GM12872 (cell line): ENCODE results near the gene NOTCH4.

ENCODE experiments used
- CTCF ChIP-seq: IDR thresholded peaks from 3 replicates; pipeline ENCODE4 v1.5.1; 2011; ENCODE audit warnings: low read depth, mild to moderate bottlenecking, low read length, moderate library complexity; ENCODE audit not compliant: insufficient read depth

The NOTCH4 gene

GRCh38 chr6:32189069-32189741 lies 34.7 kb downstream of the NOTCH4 start:
- no peak for TF ChIP-seq CTCF

- no peak for TF ChIP-seq CTCF
These were observed 35.3 kb downstream of the NOTCH4 start for GRCh38 chr6:32188381-32189068.

- TF ChIP-seq CTCF = no peak
These were observed 36.7 kb downstream of the NOTCH4 start for GRCh38 chr6:32187009-32187709.

- TF ChIP-seq CTCF = no peak
These were observed 39.7 kb downstream of the NOTCH4 start, which contains the start of gene AGER for GRCh38 chr6:32184084-32184640. Gene AGER (minus strand): TSS chr6:32184253. CDS start chr6:32184222, 31 bp downstream.

GRCh38 chr6:32183483-32184083 lies 40.3 kb downstream of the NOTCH4 start:
- TF ChIP-seq CTCF = no peak

- TF ChIP-seq CTCF = no peak
These were observed 40.8 kb downstream of the NOTCH4 start for GRCh38 chr6:32183030-32183429.

GRCh38 chr6:32182555-32182981 lies 41.3 kb downstream of the NOTCH4 start:
- TF ChIP-seq CTCF = no peak
